IMR-90 (cell line): ENCODE data around the gene CDC42BPA. TPM values are rescaled to one million over a fixed set of nuclear protein-coding genes. Genes with fewer than 3 reads are reported as not detected.

Experiments
- ATAC-seq: fragments of 200-7000 bp; cut with Tn5 transposase; 2 replicates; pipeline ENCODE4 v1.9.1; 2020; ENCODE audit warnings: low read depth, mild to moderate bottlenecking, moderate library complexity
- BruUV-seq: library from RNA; stranded (reverse); fragments of 400-500 nt; replicated peaks from 2 replicates; lab custom pipeline; 2021; lab: Mats Ljungman, UMichigan
- CTCF ChIA-PET: fragments of 300-600 bp; formaldehyde crosslinking; extraction: SDS; loops from one replicate; lab custom pipeline; 2021; ENCODE audit warnings: antibody characterized with exemption; lab: Yijun Ruan, JAX
- POLR2A ChIA-PET: fragments of 300-600 bp; sonication (Branson Sonifier 250); formaldehyde crosslinking; loops from one replicate; lab custom pipeline; 2022; ENCODE audit warnings: antibody characterized with exemption; ENCODE audit not compliant: unreplicated experiment; lab: Charles Lee
- DNase-seq: peaks from one replicate; pipeline ENCODE4 v3.0.0; 2013
- H2AFZ ChIP-seq: replicated peaks from 2 replicates; pipeline ENCODE3; 2013; ENCODE audit warnings: low read length, mild to moderate bottlenecking; ENCODE audit not compliant: poor library complexity
- H2AK5ac ChIP-seq: 2 replicates; pipeline ENCODE4 v1.6.1; 2013; ENCODE audit warnings: low read depth, low read length, inconsistent platforms
- H2AK9ac ChIP-seq: replicated peaks from 2 replicates; pipeline ENCODE3; 2013; ENCODE audit warnings: mild to moderate bottlenecking, low read depth, low read length, moderate library complexity; ENCODE audit not compliant: poor library complexity
- H2BK120ac ChIP-seq: 2 replicates; pipeline ENCODE4 v1.6.1; 2013; ENCODE audit warnings: low read depth, low read length, inconsistent platforms
- H2BK15ac ChIP-seq: 3 replicates; pipeline ENCODE4 v1.6.1; 2013; ENCODE audit warnings: low read depth, low read length, inconsistent platforms
- H2BK20ac ChIP-seq: 2 replicates; pipeline ENCODE4 v1.6.1; 2013; ENCODE audit warnings: low read depth, mild to moderate bottlenecking, inconsistent platforms, low read length, moderate library complexity
- H2BK5ac ChIP-seq: 2 replicates; pipeline ENCODE4 v1.6.1; 2013; ENCODE audit warnings: mild to moderate bottlenecking, low read depth, low read length, inconsistent platforms; ENCODE audit not compliant: poor library complexity, severe bottlenecking
- H3K14ac ChIP-seq: replicated peaks from 2 replicates; pipeline ENCODE4 v1.6.1; 2013; ENCODE audit warnings: low read depth, low read length, inconsistent platforms
- H3K18ac ChIP-seq: 2 replicates; pipeline ENCODE4 v1.6.1; 2013; ENCODE audit warnings: low read depth, low read length, control low read depth
- H3K23ac ChIP-seq: 2 replicates; pipeline ENCODE4 v1.6.1; 2013; ENCODE audit warnings: low read depth, low read length, inconsistent platforms
- H3K27ac ChIP-seq: 2 replicates; pipeline ENCODE4 v1.5.1; 2013; ENCODE audit warnings: mild to moderate bottlenecking, control low read depth, low read length; ENCODE audit not compliant: insufficient read depth
- H3K27me3 ChIP-seq: 2 replicates; pipeline ENCODE4 v1.6.1; 2013; ENCODE audit warnings: low read length; ENCODE audit not compliant: control insufficient read depth, insufficient read depth
- H3K36me3 ChIP-seq: 2 replicates; pipeline ENCODE4 v1.6.1; 2013; ENCODE audit warnings: low read length, mixed read lengths; ENCODE audit not compliant: control insufficient read depth, insufficient read depth
- H3K4ac ChIP-seq: 2 replicates; pipeline ENCODE4 v1.6.1; 2013; ENCODE audit warnings: low read depth, low read length, inconsistent platforms
- H3K4me1 ChIP-seq: 2 replicates; pipeline ENCODE4 v1.6.1; 2013; ENCODE audit warnings: low read length, mixed read lengths; ENCODE audit not compliant: control insufficient read depth, insufficient read depth
- H3K4me2 ChIP-seq: 2 replicates; pipeline ENCODE4 v1.6.1; 2013; ENCODE audit warnings: low read depth, mild to moderate bottlenecking, control low read depth, low read length, moderate library complexity
- H3K4me3 ChIP-seq: 2 replicates; pipeline ENCODE4 v1.5.1; 2013; ENCODE audit warnings: low read depth, mild to moderate bottlenecking, control low read depth, low read length, moderate library complexity; ENCODE audit not compliant: insufficient read depth
- H3K56ac ChIP-seq: 2 replicates; pipeline ENCODE4 v1.6.1; 2013; ENCODE audit warnings: low read length, inconsistent platforms; ENCODE audit not compliant: insufficient read depth; ENCODE audit errors: extremely low read depth
- H3K79me1 ChIP-seq, 2 experiments: 2 replicates each; pipeline ENCODE4 v1.6.1; 2013; ENCODE audit warnings: low read length in 2 of 2, inconsistent platforms in 1 of 2, low read depth in 1 of 2
- H3K9ac ChIP-seq: 2 replicates; pipeline ENCODE4 v1.6.1; 2013; ENCODE audit warnings: low read depth, low read length, control low read depth
- H3K9me1 ChIP-seq: 2 replicates; pipeline ENCODE4 v1.6.1; 2013; ENCODE audit warnings: low read length, inconsistent platforms; ENCODE audit not compliant: insufficient read depth
- H3K9me3 ChIP-seq: 2 replicates; pipeline ENCODE4 v1.6.1; 2013; ENCODE audit warnings: low read length; ENCODE audit not compliant: control insufficient read depth, insufficient read depth
- H4K20me1 ChIP-seq: 2 replicates; pipeline ENCODE4 v1.6.1; 2013; ENCODE audit warnings: low read length, inconsistent platforms; ENCODE audit not compliant: insufficient read depth
- H4K5ac ChIP-seq: 2 replicates; pipeline ENCODE4 v1.6.1; 2013; ENCODE audit warnings: mild to moderate bottlenecking, low read depth, low read length, control low read depth
- H4K8ac ChIP-seq, 2 experiments: 2 replicates each; pipeline ENCODE4 v1.6.1; 2013; ENCODE audit warnings: low read depth in 2 of 2, low read length in 2 of 2, control low read depth in 1 of 2, inconsistent platforms in 1 of 2
- H4K91ac ChIP-seq: 2 replicates; pipeline ENCODE4 v1.6.1; 2013; ENCODE audit warnings: low read depth, low read length, inconsistent platforms; ENCODE audit not compliant: insufficient read depth
- CEBPB ChIP-seq: IDR thresholded peaks from 2 replicates; pipeline ENCODE4 v1.6.1; 2012; ENCODE audit warnings: low read depth, low read length, improper control_type of control experiment
- MAZ ChIP-seq: IDR thresholded peaks from 2 replicates; pipeline ENCODE4 v1.6.1; 2012; ENCODE audit warnings: low read depth, mild to moderate bottlenecking, low read length, improper control_type of control experiment, moderate library complexity, borderline replicate concordance
- MXI1 ChIP-seq: IDR thresholded peaks from 2 replicates; pipeline ENCODE4 v1.6.1; 2012; ENCODE audit warnings: low read depth, mild to moderate bottlenecking, low read length, moderate library complexity, borderline replicate concordance
- WGBS, 2 experiments: methylation state at CpG; one replicate each; pipeline versions ENCODE4 v1.1.5 to v1.1.7; 2013; ENCODE audit warnings: missing lambda C conversion rate in 2 of 2; ENCODE audit not compliant: insufficient read length in 1 of 2; ENCODE audit errors: extremely low coverage in 2 of 2; 5-methylcytosine and 5-hydroxymethylcytosine counted together
- dilution Hi-C: fragments of 300-500 bp; cut with HindIII; formaldehyde crosslinking; loops from one replicate; pipeline ENCODE4 v1.14.3; 2018; ENCODE audit warnings: low sequenced_read_pairs; ENCODE audit not compliant: unreplicated experiment
- in situ Hi-C: fragments of 300-500 bp; cut with MboI; formaldehyde crosslinking; loops from 3 replicates; pipeline ENCODE4 v1.14.3; 2019; ENCODE audit warnings: low sequenced_read_pairs, inconsistent platforms, mixed read lengths
- intact Hi-C: fragments of 100-400 bp; cut with micrococcal nuclease; formaldehyde crosslinking; loops from 2 replicates; pipeline ENCODE4 v1.10.0; 2022
- polyA plus RNA-seq, 3 experiments: library from polyadenylated mRNA; depleted of rRNA; stranded (reverse); fragments of >200 nt; gene quantifications; 2 replicates each; pipeline ENCODE4 v1.2.3, GENCODE V29; 2012; ENCODE audit warnings: low replicate concordance in 1 of 3
- total RNA-seq: library from RNA; depleted of rRNA; stranded (reverse); fragments of >200 nt; gene quantifications from 2 replicates; pipeline ENCODE4 v1.2.3, GENCODE V29; 2012

The CDC42BPA gene
- total and polyA plus RNA-seq, 2 of the 4 experiments (the other 2 are of a cell fraction), result 9.4 to 27.8 TPM

GRCh38 chr1:227092069-227092468 is 226.2 kb downstream of the CDC42BPA start:
- H2BK20ac ChIP-seq, result no peak overlapping the region
- H3K4me2 ChIP-seq, result no peak overlapping the region
- peaks cover 7% of the 10 kb centered on the region; the same call in 1 of the 2 replicates for H3K4me1 ChIP-seq
- no peaks in the 10 kb centered on the region for H3K27me3 ChIP-seq
- no peak overlapping the region for H3K18ac ChIP-seq
- H3K79me1 ChIP-seq, result peaks cover 4 to 22% of the 10 kb centered on the region in 2 experiments; a peak in 3 of 4 replicates
- H3K36me3 ChIP-seq, result peaks cover 11% of the 10 kb centered on the region; the same call in 1 of the 2 replicates
- no peak overlapping the region for H3K14ac ChIP-seq
- CTCF ChIA-PET, result no interaction called here
- no peaks in the 10 kb centered on the region for H3K9me3 ChIP-seq
- ATAC-seq, result no peak
- DNase-seq, result peak; percentile 13
- H2AK5ac ChIP-seq, result no peak overlapping the region
- no peak overlapping the region for H4K8ac ChIP-seq
- H2AFZ ChIP-seq, result no peak overlapping the region
- H3K4ac ChIP-seq, result no peak overlapping the region
- POLR2A ChIA-PET, result no interaction called here
- H2BK5ac ChIP-seq, result no peak overlapping the region
- H3K23ac ChIP-seq, result no peak overlapping the region
- in situ Hi-C loops, result no loop called here
- no peak overlapping the region for H3K27ac ChIP-seq
- no peak overlapping the region for H3K4me3 ChIP-seq
- TF ChIP-seq CEBPB (no peak), MXI1 (no peak), MAZ (no peak)
- no peak overlapping the region for H3K9ac ChIP-seq
- no peak overlapping the region for H4K5ac ChIP-seq
- H2AK9ac ChIP-seq, result no peak overlapping the region
- H4K91ac ChIP-seq, result no peak overlapping the region
- BruUV-seq, result no TSS peak
- no peak overlapping the region for H2BK15ac ChIP-seq
- intact Hi-C loops, result no loop called here
- H2BK120ac ChIP-seq, result no peak overlapping the region
- H3K9me1 ChIP-seq, result peaks cover 9% of the 10 kb centered on the region; the same call in 1 of the 2 replicates
- H3K56ac ChIP-seq, result no peak overlapping the region
- dilution Hi-C loops, result no loop called here
- WGBS, 2 experiments, result no CpG with 5 or more reads among the region's 1 CpG
- H4K20me1 ChIP-seq, result no peaks in the 10 kb centered on the region
